GM12892 (cell line): Measurements from ENCODE around the gene GJB5.

Experiments used
- POLR2A ChIP-seq: IDR thresholded peaks from 2 replicates; pipeline ENCODE4 v1.6.1; 2011; ENCODE audit warnings: low read depth, low read length, control low read depth
- POLR2AphosphoS5 ChIP-seq: IDR thresholded peaks from 2 replicates; pipeline ENCODE4 v1.6.1; 2011; ENCODE audit warnings: low read depth, low read length, control low read depth
- TAF1 ChIP-seq: IDR thresholded peaks from 2 replicates; pipeline ENCODE4 v1.6.1; 2011; ENCODE audit warnings: low read depth, mild to moderate bottlenecking, control low read depth, low read length, borderline replicate concordance

DNA sequence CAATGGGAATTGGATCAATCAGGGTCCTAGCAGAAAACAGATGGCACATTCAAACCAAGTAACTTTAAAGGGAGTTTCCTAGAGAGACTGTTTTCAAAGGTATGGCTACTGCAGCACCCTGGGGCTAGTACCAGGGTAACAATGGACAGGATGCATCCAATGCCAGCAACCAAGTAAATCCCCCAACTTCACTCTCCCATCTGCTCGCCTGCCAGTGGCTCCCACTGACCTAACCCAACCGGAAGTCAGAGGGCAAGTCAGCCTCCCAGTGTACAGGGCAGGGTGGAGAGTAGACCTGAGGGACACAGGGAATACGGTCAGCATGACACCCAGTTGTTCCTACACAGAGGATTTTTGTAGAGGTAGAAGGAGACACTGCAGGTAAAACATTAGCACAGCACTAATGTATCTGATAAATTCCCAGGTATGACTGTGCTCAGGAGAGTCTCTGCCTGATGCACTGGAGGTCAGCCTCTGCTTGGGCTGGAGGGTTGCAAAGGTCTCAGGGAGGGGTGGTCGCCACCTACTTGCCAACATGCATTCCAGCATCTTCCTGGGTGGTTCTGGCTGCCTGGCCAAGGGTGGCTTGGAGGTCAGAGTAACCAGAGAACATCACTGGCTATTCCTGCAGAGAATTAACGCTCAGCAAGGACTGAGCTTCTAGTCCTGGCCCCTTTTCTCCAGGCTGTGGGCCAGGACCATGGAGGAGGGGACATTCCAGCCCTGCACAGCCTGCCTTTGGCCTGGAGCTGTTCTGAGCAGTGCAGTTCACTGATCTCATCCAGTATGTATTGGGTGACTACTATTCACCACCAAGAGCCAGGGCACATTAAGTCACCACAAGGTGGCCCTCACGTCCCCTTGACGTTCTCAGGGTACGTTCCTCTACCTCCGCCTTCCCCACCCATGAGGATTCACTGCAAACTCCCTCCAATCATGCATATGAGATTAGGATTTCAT, 32.9 kb downstream of the GJB5 start:
- no peak for TF ChIP-seq POLR2A
- no peak for TF ChIP-seq TAF1
- no peak for TF ChIP-seq POLR2AphosphoS5
